ENCODE measurements around the gene BICRA.
"Not testable (repeated sequence)": the region's sequence is repeated elsewhere in the genome, so short reads cannot be mapped to it uniquely, and the experiment has no call there.

The BICRA gene

DNA sequence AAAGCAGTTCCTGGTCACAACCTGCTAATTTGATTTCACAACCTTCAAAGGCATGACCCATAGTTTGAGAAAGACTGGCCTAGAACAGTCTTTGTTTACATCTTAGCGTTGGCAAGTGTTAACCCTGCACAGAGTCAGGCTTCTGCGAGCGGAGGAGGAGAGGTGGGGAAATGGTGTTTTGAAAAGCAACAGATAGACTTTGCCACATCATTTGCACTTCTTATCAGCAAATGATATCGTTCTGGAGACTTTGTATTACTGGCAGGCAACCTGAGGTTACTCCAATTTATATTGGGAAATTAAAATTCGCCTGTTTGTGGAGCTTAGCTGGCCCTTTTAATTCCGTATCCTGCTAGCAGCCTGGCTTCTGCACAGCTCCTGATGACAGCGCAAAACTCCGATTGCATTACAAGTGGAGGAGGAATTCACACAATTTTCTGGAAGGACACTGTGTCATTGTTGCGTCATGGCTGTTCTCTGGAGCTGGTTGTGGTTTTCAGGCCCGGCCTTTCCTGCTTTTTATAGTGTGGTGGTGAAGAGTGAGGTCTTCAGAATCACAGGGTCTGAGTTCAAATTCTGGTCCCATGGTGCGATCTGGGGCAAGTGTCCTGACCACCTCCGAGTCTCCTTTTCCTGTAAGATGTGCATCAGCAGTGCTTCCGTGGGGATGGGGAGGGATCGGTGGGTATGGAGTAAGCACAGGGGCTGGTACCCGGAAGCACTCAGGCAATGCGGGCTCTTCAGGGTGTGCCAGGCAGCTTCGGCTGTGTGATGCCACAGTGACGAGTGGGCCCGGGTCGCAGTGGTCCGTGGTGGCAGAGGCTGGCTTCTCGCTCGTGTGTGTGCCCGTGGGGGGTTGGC is 55.2 kb downstream of the BICRA start:
- peak; percentile 32 for DNase-seq

DNA sequence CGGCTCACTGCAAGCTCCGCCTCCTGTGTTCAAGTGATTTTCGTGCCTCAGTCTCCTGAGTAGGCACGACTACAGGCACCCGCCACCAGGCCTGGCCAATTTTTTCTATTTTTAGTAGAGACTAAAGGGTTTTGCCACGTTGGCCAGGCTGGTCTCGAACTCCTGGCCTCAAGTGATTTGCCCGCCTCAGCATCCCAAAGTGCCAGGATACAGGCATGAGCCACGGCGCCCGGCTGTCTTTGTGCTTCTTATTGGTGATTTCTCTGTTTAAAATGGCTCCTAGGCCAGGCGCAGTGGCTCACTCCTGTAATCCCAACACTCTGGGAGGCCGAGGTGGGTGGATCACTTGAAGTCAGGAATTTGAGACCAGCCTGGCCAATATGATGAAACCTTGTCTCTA is 59.6 kb downstream of the BICRA start:
- not testable (repeated sequence) for DNase-seq

DNA sequence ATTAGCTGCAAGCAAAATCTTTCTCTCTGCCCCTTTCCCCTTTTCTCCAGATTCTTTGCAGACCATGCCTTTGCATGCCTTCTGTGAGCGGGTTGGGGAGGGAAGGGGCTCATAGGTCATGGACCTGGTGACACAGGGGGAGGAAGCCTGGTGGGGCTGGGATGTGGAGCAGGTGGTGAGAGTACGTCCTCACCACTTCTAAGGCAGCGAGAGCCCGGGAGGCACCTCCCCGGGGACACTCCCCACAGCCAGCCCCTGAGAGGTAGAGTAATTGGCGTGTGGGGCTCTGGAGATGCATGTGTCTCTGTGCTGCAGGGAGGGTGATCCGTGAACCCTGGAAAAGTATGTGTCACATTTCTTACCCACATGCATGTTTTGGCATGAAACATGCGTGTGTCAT is 61.8 kb downstream of the BICRA start:
- DNase-seq: no peak

DNA sequence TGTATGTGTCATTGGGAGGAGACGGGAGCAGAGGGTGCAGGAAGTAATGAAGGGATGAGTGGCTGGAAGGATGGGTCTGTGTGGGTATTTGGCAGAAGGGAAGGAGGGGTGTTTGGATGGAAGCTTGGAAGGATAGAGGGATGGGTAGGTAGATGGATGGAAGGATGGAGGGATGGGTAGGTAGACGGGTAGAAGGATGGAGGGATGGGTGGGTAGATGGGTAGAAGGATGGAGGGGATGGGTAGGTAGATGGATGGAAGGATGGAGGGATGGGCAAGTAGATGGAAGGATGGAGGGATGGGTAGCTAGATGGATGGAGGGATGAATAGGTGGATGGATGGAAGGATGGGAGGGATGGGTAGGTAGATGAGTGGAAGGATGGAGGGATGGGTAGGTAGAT is 62.6 kb downstream of the BICRA start:
- no peak for DNase-seq

DNA sequence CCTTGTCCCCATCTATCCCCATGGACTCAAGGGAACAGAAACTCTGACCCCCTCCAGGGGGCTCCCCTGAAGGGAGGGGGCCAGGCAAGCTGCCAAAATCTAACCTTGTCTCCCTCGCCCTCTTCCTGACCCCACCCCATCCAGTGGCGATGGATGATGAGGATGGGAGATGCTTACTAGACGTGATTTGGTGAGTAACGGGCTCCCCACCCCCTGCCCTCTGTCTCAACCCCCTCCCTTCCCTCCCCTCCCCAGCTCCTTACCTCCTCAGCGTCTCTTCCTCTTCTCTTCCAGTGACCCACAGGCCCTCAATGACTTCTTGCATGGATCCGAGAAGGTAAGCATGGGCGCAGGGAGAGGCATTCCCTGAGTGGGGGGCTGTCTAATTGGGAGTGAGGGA is 64.5 kb downstream of the BICRA start:
- no peak for DNase-seq

DNA sequence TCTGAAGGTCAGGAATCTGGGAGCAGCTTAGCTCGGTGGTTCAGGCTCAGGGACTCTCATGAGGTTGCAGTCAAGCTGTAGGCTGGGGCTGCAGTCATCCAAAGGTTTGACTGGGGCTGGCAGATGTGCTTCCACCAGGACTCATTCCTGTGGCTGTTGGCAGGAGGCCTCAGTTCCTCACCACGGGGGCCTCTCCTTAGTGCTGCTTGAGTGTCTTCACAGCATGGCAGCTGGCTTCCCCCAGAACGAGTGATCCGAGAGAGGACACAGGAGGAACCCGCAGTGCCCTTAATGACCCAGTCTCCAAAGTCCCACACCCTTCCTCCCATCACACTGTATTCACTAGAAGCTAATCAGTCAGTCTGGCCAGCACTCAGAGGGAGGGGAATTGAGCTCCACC is 65.6 kb downstream of the BICRA start:
- no peak for DNase-seq

DNA sequence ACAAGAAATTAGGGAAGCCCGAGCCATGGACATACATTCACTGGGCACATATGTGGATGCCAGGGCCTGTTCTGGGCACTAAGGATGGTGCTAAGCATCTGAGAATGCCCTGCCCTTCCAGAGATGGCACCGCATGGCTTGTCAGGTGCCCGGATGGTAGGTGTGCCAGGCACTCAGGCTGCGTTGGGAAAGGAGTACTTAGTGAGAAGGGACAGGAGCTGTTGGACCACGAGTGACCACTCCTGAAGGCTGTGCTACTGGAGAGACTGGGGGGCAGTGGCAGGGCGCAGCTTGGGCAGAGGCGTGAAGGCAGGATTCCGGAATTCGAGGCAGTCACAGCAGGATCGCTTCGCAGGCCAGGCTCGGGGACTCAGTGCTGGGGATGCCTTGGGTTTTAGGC is 66.3 kb downstream of the BICRA start:
- no peak for DNase-seq

DNA sequence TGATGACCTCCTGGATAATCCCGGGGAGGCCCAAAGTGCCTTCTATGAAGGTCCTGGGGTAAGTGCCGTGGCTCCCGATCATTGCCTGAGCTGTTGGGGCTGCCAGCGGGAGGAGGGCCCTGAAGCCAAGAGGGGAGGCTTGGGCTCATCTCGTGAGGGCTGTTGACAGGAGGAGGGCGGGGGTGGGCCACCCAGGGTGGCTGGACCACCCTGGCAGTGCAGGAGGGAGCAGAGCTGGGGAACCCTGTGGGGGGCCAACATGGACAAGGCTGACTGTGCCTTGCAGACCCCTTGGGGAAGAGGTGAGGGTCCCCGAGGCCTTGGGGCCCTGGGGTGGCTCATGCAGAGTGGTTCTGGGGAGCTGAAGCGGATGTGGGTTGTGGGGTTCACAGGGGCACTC is 66.9 kb downstream of the BICRA start:
- DNase-seq: no peak

DNA sequence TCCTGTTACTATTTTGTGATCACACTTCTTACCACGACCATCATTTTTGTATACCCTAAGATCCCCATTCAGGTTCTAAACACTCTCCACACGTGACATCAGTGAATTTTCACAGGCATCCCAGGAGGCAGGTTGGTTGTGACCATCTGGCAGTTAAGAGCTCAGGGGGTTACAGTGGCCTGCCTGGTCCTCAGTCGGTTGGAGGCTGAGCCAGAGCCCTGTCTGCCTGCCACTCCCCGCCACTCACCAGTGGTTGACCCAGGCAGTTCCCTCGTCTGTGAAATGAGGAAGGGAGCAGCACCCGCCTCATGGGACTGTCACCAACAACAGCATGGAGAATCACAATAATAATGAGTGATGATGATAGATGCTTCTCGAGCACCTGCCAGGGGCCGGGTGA is 67.9 kb downstream of the BICRA start:
- DNase-seq: no peak

DNA sequence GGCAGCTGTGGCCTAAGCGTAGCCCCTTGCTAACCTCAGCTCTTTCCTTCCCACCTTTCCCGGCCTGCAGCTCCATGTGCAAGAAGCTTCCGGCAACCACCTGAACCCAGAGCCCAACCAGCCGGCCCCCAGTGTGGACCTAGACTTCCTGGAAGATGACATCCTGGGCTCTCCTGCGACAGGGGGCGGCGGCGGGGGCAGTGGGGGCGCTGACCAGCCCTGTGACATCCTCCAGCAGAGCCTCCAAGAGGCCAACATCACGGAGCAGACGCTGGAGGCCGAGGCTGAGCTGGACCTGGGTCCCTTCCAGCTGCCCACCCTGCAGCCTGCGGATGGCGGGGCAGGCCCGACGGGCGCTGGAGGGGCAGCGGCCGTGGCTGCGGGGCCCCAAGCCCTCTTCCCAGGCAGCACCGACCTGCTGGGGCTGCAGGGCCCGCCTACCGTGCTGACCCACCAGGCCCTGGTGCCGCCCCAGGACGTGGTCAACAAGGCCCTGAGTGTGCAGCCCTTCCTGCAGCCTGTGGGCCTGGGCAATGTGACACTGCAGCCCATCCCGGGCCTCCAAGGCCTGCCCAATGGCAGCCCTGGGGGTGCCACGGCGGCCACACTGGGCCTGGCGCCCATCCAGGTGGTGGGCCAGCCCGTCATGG is 70.4 kb downstream of the BICRA start:
- no peak for DNase-seq

DNA sequence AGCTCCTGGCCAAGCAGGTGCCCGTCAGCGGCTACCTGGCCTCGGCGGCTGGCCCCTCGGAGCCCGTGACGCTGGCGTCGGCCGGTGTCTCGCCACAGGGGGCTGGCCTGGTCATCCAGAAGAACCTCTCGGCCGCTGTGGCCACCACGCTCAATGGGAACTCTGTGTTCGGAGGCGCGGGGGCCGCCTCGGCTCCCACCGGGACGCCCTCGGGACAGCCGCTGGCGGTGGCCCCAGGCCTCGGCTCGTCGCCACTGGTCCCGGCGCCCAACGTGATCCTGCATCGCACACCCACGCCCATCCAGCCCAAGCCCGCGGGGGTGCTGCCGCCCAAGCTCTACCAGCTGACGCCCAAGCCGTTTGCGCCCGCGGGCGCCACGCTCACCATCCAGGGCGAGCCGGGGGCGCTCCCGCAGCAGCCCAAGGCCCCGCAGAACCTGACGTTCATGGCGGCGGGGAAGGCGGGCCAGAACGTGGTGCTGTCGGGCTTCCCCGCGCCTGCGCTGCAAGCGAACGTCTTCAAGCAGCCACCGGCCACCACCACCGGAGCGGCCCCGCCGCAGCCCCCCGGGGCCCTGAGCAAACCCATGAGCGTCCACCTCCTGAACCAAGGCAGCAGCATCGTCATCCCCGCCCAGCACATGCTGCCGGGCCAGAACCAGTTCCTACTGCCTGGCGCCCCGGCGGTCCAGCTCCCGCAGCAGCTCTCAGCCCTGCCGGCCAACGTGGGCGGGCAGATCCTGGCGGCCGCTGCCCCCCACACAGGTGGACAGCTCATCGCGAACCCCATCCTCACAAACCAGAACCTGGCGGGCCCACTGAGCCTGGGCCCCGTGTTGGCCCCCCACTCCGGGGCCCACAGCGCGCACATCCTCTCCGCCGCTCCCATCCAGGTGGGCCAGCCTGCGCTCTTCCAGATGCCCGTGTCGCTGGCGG is 71.3 kb downstream of the BICRA start:
- no peak for DNase-seq

DNA sequence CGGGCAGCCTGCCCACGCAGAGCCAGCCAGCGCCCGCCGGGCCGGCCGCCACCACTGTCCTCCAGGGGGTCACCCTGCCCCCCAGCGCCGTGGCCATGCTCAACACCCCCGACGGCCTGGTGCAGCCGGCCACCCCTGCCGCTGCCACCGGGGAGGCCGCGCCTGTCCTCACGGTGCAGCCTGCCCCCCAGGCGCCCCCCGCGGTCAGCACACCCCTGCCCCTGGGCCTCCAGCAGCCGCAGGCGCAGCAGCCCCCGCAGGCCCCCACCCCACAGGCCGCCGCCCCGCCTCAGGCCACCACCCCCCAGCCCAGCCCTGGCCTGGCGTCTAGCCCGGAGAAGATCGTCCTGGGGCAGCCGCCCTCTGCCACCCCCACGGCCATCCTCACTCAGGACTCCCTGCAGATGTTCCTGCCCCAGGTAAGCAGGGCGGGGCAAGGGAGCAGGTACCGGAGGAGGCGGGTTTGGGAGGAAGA is 72.0 kb downstream of the BICRA start:
- no peak for DNase-seq

DNA sequence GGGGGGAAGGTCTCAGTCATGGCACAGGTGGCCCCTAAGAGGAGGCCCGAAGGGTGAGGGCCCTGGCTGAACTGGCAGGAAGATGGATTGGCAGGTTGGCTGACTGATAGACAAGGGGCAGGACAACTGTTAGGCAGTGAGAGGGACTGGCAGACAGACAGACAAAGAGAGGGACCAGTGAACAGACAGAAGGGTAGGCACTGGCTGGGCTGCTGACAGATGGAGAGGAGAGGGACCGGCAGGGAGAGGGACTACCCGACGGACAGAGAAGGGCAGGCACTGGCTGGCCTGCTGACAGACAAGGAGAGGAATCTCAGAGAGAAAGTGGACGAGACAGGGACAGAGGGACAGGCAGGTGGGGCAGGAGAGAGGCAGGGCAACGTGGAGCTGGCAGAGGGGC is 72.5 kb downstream of the BICRA start:
- no peak for DNase-seq

DNA sequence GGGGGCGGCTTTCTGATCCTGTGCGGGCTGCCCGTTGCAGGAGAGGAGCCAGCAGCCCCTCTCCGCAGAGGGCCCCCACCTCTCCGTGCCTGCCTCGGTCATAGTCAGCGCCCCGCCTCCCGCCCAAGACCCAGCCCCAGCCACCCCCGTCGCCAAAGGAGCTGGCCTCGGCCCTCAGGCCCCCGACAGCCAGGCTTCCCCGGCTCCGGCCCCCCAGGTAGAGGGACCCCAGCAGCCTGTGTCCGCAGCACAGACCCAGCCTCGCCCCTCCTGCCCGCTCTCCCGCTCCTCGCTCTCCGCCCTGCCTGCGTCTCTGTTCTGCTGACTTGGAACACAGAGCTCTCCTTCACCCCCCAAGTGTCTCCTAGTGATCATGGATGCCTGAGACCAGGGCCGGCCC is 73.0 kb downstream of the BICRA start:
- DNase-seq: no peak

DNA sequence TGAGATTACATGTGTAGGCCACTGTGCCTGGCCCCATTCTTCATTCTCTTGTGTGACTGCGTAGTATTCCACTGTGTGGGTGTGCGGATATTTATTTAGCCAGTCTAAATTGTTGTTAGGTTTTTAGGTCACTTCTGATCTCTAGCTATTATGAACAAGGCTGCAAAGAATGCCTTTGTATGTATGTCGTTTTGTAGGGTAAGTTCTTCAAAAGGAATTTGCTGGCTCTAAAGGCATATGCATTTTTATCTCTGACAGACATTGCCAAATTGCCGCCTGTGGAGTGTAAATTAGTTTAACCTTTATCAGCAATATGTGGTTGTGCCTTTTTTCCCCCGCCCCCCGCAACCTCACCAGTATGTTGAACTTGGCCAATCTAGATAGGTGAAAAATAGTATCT is 74.0 kb downstream of the BICRA start:
- no peak for DNase-seq

DNA sequence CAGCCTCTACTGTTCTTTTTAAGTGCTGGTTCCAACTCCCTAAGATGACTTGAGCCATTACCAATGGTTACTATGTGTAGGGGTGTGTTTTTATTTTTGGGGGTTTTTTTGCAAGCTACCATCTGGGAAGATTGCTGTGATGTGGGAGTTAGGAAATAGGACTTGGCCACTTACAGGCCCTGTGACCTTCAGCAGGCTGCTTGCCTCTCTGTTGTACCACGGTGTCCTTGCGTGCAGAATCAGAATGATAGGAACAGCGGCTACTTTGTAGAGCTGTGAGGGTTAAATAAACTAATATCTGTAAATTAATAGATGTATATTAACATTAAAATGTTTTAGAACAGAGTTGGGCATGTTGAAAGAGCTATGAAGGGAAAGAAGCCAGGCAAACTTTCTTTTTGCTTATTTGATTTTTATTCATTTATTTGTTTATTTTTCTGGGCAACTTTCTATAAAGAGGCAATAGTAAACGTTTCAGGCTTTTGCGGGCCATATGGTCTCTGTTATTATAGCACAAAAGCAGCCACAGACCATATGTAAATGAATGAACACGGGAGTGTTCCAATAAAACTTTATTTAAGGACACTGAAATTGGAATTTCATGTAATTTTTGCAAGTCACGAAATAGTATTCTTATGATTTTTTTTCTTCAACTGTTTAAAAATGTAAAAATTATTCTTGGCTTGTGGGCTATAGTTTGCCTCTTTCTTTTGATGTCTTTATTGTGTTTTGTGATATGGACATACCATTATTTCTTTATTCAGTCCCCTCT is 77.9 kb downstream of the BICRA start:
- DNase-seq: no peak

DNA sequence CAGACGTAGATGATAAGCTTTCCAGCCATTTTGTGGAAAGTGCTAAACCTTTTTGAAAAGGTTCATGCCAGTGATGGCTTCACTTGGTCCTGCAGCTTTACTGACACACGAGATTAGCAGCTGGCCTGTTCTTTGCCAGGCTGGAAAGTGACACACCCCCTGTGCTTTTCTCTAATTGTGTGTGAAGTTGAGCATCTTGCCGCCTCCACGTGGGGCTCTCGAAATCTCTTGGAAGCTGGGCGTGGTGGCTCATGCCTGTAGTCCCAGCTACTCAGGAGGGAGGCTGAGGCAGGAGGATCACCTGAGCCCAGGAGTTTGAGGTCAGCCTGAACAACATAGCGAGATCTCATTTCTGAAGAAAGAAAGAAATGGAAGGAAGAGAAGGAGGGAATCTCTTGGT is 79.0 kb downstream of the BICRA start:
- DNase-seq: no peak

DNA sequence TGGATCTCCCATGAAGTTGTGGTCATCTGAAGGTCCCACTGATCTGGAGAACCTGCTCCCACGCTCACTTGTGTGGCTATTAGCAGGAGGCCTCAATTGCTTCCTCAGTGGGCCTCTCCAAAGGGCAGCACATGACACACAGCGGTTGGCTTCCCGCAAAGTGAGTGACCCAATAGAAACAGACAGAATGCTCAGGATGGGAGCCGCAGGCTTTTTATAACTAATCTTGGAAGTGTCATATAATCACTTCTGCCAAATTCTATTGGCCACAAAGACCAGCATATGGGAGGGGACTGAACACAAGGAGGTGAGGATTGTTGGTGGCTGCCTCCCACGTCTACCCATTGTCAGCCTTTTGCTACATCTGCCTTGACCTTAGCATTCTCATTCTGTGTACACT is 82.2 kb downstream of the BICRA start:
- DNase-seq: no peak

DNA sequence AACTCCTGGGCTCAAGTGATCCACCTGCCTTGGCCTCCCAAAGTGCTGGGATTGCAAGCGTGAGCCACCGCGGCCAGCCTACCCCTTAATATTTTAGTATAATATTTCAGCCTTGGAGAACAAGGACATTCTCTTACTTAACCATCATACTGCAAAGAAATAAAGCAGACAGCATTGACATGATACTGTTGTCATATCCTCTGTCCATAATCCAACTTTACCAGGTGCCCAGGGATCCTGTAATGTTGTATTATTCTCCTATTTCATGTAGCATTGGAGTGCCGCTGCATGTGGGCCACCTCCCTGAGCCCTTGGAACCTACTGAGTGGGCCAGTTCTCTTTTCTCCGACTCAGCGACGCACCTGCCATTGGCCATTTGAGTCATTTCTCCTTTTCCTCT is 82.8 kb downstream of the BICRA start:
- DNase-seq: no peak

DNA sequence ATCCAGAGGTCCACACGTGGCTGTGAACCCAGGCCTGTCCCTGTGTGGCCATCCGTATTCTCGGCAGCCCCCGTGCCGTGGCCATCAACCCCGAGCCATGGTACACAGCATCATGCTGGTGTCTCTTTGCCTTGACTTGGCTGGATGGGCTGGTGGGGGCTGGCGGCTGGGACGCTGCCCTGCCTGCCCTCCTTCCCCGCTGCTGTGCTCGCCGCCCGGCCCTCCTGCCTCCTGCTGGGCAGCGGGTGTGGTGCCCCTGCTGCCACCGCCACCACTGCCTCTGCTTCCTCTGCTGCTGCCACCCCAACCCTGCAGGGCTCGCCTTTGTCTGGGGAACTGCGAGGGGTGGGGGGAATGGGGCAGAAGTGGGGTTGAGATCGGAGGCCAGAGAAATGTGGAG is 84.6 kb downstream of the BICRA start:
- no peak for DNase-seq

DNA sequence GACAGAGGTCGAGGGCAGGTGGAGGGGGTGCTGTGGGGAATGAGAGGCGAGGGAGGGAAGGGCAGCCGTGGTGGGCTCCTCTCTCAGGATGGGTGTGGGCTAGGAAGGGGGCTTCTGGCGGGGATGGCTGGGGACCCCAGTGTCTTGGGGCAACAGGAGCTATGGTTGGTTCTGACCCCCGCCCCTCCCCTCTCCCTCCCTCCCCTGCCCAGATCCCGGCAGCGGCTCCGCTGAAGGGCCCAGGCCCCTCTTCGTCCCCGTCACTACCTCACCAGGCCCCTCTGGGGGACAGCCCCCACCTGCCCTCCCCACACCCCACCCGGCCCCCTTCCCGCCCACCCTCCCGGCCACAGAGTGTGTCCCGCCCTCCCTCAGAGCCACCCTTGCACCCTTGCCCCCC is 85.0 kb downstream of the BICRA start:
- no peak for DNase-seq

DNA sequence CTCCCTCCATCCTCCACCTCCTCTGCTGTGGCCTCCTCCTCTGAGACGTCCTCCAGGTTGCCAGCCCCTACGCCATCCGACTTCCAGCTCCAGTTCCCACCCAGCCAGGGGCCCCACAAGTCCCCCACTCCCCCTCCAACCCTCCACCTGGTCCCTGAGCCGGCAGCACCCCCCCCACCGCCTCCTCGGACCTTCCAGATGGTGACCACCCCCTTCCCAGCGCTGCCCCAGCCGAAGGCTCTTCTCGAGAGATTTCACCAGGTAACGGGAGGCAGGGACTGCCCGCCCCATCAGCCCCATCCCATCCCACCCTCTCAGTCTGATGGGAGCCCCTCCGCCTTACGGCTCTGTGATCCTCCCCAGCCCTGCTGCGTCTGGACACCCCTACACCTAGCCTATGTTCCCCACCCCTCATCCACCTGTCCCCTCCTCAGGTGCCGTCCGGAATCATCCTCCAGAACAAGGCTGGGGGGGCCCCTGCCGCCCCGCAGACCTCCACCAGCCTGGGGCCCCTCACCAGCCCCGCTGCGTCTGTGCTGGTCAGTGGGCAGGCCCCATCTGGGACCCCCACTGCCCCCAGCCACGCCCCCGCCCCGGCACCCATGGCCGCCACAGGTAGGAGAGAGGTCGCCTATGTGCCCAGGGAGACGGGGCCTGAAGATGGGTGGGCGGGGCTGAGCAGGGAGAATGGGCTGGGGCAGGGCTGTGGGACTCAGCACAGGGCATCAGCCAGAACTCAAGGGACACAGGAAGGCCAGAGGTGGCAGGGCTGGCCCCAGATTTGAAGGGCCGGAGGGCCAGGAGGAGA is 85.7 kb downstream of the BICRA start:
- DNase-seq: no peak

All from CD4-positive, alpha-beta T cell treated with Interleukin-15 for 1 hour (primary cell).